Dedifferentiated amniotic fluid mesenchymal stem cell (primary cell): ENCODE data around the gene APBA2.
"Not testable (repeated sequence)": the region's sequence is repeated elsewhere in the genome, so short reads cannot be mapped to it uniquely, and the experiment has no call there.

Source experiments
- DNase-seq: peaks from one replicate; pipeline ENCODE4 v3.0.0-alpha.2; 2016; ENCODE audit errors: extremely low spot score

APBA2 gene

GRCh38 chr15:28997791-28998190 lies 112.0 kb downstream of the APBA2 start:
- DNase-seq = no peak

GRCh38 chr15:28998511-28998910 lies 112.7 kb downstream of the APBA2 start:
- no peak for DNase-seq

- no peak for DNase-seq
These were observed 117.5 kb downstream of the APBA2 start for GRCh38 chr15:29003191-29003839.

GRCh38 chr15:29003840-29004233 lies 118.1 kb downstream of the APBA2 start:
- DNase-seq = no peak

GRCh38 chr15:29005931-29006330 lies 120.2 kb downstream of the APBA2 start:
- no peak for DNase-seq

GRCh38 chr15:29008846-29009245 lies 123.1 kb downstream of the APBA2 start:
- DNase-seq = no peak

- no peak for DNase-seq
These were observed 126.3 kb downstream of the APBA2 start for GRCh38 chr15:29012097-29012496.

- no peak for DNase-seq
These were observed 128.7 kb downstream of the APBA2 start for GRCh38 chr15:29014493-29014892.

GRCh38 chr15:29016518-29016917 lies 130.7 kb downstream of the APBA2 start:
- DNase-seq = no peak

GRCh38 chr15:29018120-29018805 lies 132.5 kb downstream of the APBA2 start:
- DNase-seq = no peak

- DNase-seq = no peak
These were observed 133.5 kb downstream of the APBA2 start for GRCh38 chr15:29018995-29019976.

GRCh38 chr15:29021857-29022256 lies 136.1 kb downstream of the APBA2 start:
- DNase-seq = no peak

GRCh38 chr15:29024662-29025061 lies 138.9 kb downstream of the APBA2 start:
- DNase-seq = no peak

- DNase-seq = not testable (repeated sequence)
These were observed 139.6 kb downstream of the APBA2 start for GRCh38 chr15:29025411-29025810.

- not testable (repeated sequence) for DNase-seq
These were observed 142.4 kb downstream of the APBA2 start for GRCh38 chr15:29028158-29028557.

GRCh38 chr15:29029651-29030195 lies 143.9 kb downstream of the APBA2 start:
- no peak for DNase-seq

- no peak for DNase-seq
These were observed 145.9 kb downstream of the APBA2 start for GRCh38 chr15:29031502-29032228.

GRCh38 chr15:29032229-29032625 lies 146.5 kb downstream of the APBA2 start:
- DNase-seq = no peak

- DNase-seq = no peak
These were observed 147.0 kb downstream of the APBA2 start for GRCh38 chr15:29032751-29033150.

GRCh38 chr15:29034151-29034550 lies 148.4 kb downstream of the APBA2 start:
- DNase-seq = no peak

GRCh38 chr15:29034593-29035335 lies 149.0 kb downstream of the APBA2 start:
- no peak for DNase-seq
